Activated CD8-positive, alpha-beta memory T cell treated with anti-CD3 and anti-CD28 coated beads, Interleukin-2, amount 50 U/mL, for 24 hours (primary cell): Measurements from ENCODE around the gene NEU4.

Experiments
- DNase-seq: peaks from one replicate; pipeline ENCODE4 v3.0.0-alpha.2; 2020; ENCODE audit errors: extremely low read depth

NEU4 gene

GRCh38 chr2:241852116-241852980, 43.4 kb downstream of the NEU4 start:
- no peak for DNase-seq

- DNase-seq: no peak
Observed at GRCh38 chr2:241852981-241853631, 44.1 kb downstream of the NEU4 start.

GRCh38 chr2:241853651-241854341, 44.8 kb downstream of the NEU4 start:
- no peak for DNase-seq

- no peak for DNase-seq
Observed at GRCh38 chr2:241854342-241855244, 45.6 kb downstream of the NEU4 start.

GRCh38 chr2:241855245-241855887, 46.4 kb downstream of the NEU4 start:
- DNase-seq: no peak

- DNase-seq: no peak
Observed at GRCh38 chr2:241855888-241856422, 47.0 kb downstream of the NEU4 start.

- DNase-seq: no peak
Observed at GRCh38 chr2:241857041-241857541, 48.1 kb downstream of the NEU4 start.

GRCh38 chr2:241857572-241858121, 48.7 kb downstream of the NEU4 start:
- no peak for DNase-seq

GRCh38 chr2:241858206-241859016, 49.4 kb downstream of the NEU4 start, which contains the start of gene PDCD1:
PDCD1 (minus strand) TSS chr2:241858894; CDS start chr2:241858838, 56 bp downstream.
- peak; percentile 44 for DNase-seq

- DNase-seq: no peak
Observed at GRCh38 chr2:241859017-241859435, 50.0 kb downstream of the NEU4 start.

- DNase-seq: peak; percentile 42
Observed at GRCh38 chr2:241859436-241860183, 50.6 kb downstream of the NEU4 start.

GRCh38 chr2:241860184-241861078, 51.4 kb downstream of the NEU4 start:
- DNase-seq: no peak

GRCh38 chr2:241861264-241861663, 52.3 kb downstream of the NEU4 start:
- no peak for DNase-seq

- no peak for DNase-seq
Observed at GRCh38 chr2:241862093-241862492, 53.1 kb downstream of the NEU4 start.

GRCh38 chr2:241862775-241863535, 54.0 kb downstream of the NEU4 start:
- DNase-seq: no peak

- DNase-seq: no peak
Observed at GRCh38 chr2:241863536-241863954, 54.6 kb downstream of the NEU4 start.
